HG02642 (cell line): ENCODE results near the gene HOXA10.

ENCODE experiments used
- ATAC-seq: cut with Tn5 transposase; IDR thresholded peaks from one replicate; pipeline ENCODE4 v1.9.1; 2021; ENCODE audit warnings: mild to moderate bottlenecking; ENCODE audit not compliant: unreplicated experiment, poor library complexity

The HOXA10 gene

DNA sequence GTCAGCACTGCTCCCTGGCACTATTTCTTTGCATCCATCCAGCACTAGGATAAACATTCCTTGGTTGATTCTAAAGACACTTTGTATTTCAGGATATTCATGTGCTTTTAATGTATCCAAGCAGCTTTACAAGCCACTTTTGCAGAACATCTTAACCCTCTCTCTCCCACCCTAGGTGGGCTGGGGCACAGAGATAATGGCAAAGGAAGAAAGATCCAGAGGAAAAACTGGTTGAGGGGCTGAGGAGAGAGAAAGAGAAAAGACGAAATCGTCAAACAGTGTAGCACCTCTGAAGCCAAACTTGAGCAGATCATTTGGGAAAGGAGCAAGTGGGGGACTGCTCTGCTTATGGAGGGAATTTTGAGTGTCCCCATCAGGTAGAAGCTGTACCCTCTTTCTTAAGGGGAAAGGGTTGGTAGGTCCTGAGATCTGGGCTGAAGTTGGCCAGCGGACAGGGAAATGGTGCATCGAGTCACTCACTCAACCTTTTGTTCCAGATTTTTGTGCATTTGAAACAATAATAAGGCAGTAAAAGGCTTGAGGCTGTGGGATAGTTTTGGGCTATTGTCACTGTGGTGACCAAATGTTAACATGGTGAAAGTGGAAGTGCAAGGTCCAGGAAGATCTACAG lies 30.0 kb upstream of the HOXA10 start:
- ATAC-seq, result no peak

DNA sequence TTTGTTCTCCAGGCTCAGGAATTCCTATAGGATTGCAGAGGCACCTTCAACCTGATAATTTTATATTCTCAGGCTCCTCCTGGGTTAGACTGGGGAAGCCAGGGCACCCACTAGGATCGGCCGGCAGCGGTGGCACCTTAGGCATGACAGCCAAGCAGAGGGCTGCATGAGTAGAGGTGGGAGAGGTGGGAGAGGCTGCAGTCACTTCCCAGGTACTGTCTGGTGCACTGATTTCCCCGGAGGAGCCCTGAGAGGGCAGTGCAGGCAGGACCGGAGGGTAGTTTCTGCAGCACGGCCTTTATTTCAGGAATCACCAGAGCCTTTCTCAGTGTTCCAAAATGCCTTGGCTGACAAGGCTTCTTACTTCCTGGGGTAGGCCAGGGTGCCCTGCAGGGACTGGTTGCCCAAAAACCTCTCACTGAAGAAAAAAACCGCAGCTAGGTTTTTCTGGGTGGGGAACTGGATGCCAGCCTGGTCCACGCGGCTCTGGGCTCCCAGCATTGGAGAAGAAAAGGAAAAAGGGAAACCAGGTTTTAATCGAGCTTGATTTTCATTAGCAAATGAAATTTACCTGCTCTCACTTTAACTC lies 29.3 kb upstream of the HOXA10 start:
- ATAC-seq, result no peak

DNA sequence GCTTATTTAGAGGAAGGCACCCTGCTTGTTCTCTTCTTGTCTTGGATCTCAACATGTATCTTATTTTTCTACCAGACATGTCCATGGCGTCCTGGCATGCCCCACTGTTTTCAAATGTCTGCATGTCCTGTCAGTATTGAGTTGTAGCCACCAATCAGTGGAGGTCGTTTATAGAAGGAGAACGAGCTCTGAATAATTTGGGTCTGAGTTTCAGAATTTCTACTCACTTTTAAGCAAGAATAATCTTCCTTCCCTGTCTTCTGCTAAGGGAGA lies 28.7 kb upstream of the HOXA10 start:
- no peak for ATAC-seq

DNA sequence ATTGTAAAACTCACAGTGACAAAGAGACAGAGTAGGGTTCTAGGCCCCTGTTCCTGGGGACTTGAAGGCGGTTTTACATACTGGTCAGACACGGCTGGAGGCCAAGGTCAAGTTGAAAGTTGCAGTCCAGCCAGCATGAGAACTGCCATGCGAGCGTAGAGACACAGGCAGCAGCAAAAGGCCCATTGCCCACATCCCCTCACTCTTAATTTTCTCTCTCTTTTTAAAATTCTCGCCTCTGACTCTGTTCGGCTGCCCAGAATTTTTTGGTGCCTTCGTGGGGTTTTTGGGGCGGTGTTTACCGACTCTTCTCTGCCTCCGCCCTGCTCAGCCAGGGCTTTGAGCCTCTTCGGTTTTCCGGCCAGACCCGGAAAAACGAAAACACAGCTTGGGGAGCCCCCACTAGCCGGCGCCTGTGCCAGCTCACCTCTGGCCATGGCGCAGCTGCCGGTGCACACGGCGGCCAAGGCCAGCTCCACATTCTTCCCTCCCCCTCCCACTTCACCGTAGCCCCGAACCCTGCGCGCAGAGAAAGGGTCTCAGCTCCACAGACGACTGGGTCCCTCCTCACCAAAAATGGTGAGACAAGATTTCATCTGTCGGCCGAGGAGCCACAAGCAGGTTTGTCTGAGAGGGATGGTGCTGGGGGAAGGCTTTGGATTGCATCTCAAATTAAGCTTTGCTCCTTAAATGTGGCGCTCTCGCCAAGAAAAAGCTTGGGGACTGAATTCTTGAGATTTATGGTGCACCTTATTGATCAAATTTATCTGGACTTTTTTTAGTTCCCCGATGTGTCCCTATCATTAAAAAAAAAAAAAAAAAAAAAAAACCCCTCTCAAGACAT lies 28.1 kb upstream of the HOXA10 start:
- no peak for ATAC-seq

- ATAC-seq, result no peak
These were observed 27.5 kb upstream of the HOXA10 start for GRCh38 chr7:27201580-27202017.

DNA sequence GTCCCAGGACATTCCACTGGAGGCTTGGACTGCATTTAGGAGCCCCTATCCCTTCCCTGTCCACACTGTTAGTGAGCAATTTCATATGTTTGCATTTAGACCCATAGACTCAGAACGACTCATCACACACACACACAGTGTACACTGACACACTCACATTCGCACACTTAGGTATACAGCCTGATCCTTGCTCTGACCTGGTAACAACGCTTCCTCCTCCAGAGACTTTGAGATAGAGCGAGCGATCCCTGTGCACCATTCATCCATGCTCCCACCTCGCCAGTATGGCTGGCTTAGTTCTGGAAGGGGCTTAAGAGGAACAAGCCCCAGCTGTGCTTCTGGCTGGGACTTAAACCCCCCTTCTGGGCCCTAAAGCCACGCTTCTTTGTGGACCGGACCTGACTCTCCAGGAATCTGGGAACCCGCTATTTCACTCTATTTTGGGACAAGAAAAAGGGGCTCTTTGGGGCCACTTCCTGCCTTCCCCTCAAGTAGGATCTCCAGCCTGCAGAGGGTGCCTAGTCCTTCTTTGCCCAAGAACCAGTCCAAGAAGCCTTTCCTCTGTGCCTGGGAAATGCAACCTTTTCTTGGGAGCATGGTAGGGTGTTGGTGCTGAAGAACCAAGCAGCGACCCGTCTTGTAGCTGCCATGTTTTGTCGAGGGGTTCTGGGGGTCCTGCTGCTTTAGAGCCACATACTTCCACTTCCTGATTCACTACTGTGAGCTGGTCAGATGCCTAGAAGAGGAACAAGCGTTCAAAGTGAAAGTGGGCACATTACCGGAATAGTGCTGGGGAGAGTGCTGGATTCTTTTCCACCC lies 26.9 kb upstream of the HOXA10 start:
- no peak for ATAC-seq

DNA sequence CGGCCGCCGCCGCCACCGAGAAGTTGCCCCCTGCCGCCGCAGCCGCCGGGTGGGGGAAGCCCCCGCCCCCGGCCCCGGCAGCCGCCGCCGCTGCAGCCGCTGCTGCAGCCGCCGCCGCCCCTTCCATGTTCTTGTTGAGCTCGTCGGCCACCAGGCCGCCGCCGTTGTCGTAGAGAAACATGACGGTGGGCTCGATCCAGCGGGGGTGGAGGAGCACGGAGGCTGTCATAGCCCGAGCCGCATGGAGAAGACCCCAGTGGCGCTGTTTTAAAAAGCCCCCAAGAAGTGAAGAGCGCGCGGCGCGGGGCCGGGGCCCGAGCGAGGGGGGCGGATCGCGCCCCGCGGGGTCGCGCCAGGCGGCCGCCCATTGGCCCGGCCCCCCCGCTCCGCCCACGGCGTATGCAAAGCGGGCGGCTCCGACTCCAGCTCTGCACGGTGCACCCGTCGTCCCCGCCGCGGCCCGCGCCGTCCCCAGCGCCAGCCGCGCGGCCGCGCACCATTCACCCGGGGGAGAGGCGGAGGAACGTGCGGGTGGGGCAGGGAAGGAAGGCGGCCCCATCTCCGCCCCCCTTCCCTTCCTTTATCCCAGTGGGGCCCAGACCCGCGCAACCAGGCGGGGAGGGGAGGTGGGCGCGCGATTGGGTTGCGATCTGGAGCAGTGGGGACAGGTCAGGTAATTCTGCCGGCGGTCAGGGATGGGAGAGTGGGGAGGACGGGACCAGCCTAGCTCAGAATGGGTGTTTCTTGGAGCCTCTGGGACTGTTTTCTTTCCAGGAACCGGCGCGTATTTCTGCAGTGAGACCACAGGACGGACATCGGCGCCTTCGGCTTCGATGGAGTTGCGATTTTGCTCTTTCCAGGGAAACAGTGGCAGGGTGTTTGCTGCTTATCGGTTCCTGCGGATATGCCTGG lies 26.0 kb upstream of the HOXA10 start, which contains the start of gene HOXA13:
Gene HOXA13, minus strand, starts transcription at position 243 of the 912 bp plus-strand sequence. Its CDS starts 14 bp downstream, at position 229.
- ATAC-seq, result no peak

- no peak for ATAC-seq
These were observed 25.0 kb upstream of the HOXA10 start for GRCh38 chr7:27198871-27199801.

DNA sequence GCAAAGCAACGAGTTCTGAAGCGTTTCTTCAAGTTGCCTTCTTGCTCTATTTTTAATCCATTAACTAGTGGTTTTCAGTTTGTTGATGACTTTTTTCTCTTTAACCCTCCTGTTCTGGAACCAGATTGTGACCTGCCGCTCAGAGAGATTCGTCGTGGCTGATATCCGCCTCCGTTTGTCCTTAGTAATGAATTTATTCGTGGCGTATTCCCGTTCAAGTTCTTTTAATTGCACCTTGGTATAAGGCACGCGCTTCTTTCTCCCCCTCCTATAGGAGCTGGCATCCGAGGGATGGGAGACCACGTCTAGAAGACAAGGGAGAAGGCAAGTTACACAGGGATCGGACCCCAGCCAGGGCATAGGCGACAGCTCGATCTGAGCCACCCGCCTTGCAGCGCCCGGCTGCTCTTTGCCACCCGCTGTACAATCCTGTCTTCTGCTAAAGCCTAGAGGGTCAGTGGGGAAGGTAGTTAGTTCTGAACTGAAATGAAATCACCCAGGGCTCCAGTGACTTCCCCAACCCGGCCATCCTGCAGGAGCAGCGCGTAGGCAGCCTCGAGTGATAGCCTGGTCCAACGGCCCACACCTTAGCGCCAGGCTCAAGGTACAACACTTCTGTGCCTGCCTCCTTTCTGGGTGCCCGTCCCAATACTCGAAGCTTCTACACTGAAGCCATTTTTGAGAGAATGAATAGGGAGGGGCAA lies 24.2 kb upstream of the HOXA10 start:
- ATAC-seq, result no peak

DNA sequence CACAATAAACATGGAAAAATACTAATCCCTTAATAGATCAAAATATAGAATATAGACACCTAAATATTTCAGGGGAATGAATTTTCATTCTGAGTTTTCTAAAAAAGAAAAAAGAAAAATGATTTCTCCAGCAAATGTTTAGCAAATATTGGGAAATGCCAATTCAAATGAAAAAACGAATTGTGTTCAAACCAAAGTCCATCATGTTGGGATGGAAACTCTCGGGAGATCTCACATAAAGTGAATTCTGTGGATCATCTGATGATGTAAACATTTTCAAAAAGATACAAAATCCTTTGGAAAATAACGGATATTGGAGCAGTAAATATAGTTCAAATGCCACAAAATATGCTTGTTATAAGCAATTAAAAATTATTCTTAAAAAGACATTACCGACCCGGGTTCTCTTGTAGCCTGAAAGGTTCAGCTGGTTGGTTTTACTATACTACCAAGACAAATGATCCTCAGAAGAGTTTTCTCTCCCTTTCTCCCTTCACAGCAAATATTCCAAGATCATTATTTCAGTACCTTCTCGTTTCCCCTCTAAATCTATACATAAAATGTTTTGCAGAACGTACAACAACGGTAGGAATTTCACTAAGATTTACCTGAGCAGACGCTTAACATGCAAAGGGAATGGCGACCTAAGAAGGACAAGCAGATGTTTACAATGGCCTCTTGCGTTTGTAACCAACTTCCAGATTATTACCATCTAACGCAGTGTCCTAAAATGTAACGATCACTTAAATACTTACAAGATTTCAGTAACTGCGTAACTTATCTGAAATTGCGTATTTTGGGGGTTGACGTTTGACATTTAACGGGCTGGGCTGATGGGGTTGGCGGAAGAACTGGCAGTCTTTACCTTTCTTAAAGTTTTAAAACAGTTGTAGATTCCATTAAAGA lies 23.3 kb upstream of the HOXA10 start:
- ATAC-seq, result no peak

- ATAC-seq, result no peak
These were observed 22.2 kb upstream of the HOXA10 start for GRCh38 chr7:27196287-27196767.

DNA sequence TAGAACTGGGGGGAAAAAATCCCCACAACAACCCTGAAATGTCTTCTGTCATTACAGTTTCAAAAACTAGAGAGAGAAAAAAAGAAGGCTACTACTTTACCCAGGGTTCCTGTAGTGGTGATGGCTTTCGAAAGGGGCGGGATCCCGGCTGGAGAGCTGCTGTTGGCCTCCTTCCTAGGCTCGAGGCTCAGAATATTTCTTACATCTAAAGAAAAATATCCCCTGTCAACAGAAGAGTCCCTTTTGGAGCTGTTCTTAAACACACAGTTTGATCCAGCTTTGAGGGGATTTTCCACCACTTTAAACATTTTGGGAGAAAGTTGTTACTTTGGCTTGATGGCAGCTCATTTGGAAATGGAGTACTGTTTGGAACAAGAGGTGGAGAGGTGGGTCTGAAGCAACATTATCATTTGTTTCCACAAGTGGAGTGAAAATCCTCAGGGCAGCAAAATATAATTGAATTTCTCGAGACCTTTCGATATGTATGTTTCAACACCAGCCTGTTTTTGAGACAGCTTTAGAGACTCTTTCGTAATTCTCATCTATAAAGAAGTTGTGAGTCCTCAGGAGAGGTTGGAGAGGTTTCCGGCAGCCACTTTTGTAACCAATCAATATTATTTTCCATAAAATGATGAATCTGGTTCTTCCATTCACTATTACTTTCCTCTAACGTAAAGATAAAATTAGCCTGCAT lies 20.7 kb upstream of the HOXA10 start:
- ATAC-seq, result no peak

DNA sequence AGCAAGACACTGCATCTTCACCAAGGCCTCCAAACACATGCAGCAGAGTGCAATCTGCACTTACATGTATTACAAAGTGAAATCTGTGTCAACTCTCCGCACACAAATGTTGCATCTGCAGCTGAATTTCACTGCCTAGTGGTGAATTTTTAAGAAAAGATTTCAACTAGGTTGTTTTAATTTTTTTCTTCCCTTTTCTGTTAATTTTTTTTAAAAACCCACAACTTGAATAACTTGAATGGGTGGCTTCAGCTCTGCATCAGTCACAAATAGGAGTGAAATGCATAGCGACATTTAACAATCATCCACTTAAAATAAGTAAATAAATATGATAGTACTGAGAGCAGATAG lies 19.9 kb upstream of the HOXA10 start:
- no peak for ATAC-seq

DNA sequence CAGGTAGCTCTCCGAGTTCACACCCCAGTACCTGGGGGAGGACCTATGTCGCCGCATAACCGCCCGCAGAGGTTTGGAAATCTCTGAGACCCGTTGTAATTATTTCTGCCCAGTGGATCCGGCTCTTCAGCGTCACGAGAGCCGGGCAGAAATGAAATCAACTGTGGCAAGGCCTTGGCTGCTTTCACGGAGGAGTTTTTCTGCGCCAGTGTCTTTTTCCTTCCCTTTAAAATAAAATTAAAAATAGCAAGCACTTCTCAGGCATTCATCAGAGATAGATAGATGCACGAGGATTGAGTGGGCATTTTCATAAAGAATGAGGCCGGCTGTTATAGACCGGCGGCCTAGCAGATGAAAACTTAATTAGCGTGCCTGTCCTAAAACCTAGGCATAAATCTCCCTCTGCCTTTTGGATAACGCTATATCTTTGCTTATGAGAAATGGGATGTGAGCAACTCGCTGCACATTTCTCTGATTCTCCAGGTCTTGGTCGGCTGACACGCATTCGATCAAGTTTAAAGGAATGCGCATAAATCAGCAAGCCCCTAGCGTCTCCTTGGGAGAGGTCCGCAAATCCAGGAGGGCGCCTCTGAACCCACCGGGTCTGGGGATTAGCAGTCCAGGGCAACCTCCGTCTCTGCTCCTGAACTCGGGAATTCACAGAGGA lies 19.3 kb upstream of the HOXA10 start:
- no peak for ATAC-seq

DNA sequence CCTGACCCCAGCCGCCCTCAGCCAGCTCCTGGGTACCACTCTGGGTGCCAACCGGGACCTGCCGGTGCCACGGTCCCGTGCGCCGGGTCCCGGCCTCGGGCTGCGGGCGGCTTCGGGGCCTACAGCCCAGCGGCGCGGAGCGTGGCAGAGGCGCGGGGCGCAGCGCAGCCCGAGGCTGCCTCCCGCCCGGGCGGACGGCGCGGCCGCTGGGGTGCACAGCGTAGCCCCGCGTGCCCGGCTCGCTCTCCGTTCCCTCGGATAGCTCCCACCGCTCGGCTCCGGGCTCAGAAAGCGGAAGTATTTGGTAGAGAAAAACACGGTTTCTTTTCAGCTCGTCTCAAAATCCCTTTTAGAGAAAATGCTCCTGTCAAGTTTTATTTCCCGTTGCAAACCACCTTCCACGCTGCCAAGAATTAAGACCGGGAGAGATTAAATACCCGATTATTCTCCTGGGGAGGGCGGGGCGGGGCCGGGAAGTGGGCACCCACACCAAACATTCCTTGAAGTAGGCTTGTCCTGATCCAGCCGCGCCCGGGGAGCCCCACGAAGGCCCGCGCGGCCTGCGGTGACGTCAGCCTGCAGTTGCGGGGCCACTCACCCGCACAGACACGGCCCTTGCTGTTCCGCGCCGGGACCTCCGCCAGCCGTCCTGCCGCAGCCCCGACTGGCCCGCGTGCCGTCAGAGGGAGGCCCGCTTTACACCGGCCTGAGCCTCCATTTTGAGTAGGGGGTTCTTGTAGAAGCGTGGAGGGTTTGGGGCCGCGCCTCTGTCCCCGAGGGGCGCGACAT lies 18.6 kb upstream of the HOXA10 start:
- no peak for ATAC-seq
